IMR-90 (cell line): ENCODE results near the gene MRFAP1L1. TPM values are rescaled to one million over a fixed set of nuclear protein-coding genes. Genes with fewer than 3 reads are reported as not detected.
A peak's percentile ranks its signal among the peaks of the same experiment; 100 is the strongest.
"Not testable (repeated sequence)": the region's sequence is repeated elsewhere in the genome, so short reads cannot be mapped to it uniquely, and the experiment has no call there.

Experiments used
- ATAC-seq: fragments of 200-7000 bp; cut with Tn5 transposase; 2 replicates; pipeline ENCODE4 v1.9.1; 2020; ENCODE audit warnings: low read depth, mild to moderate bottlenecking, moderate library complexity
- BruUV-seq: library from RNA; stranded (reverse); fragments of 400-500 nt; replicated peaks from 2 replicates; lab custom pipeline; 2021; lab: Mats Ljungman, UMichigan
- CTCF ChIA-PET: fragments of 300-600 bp; formaldehyde crosslinking; extraction: SDS; loops from one replicate; lab custom pipeline; 2021; ENCODE audit warnings: antibody characterized with exemption; lab: Yijun Ruan, JAX
- POLR2A ChIA-PET: fragments of 300-600 bp; sonication (Branson Sonifier 250); formaldehyde crosslinking; loops from one replicate; lab custom pipeline; 2022; ENCODE audit warnings: antibody characterized with exemption; ENCODE audit not compliant: unreplicated experiment; lab: Charles Lee
- DNase-seq: peaks from one replicate; pipeline ENCODE4 v3.0.0; 2013
- H2AFZ ChIP-seq: replicated peaks from 2 replicates; pipeline ENCODE3; 2013; ENCODE audit warnings: low read length, mild to moderate bottlenecking; ENCODE audit not compliant: poor library complexity
- H2AK5ac ChIP-seq: 2 replicates; pipeline ENCODE4 v1.6.1; 2013; ENCODE audit warnings: low read depth, low read length, inconsistent platforms
- H2AK9ac ChIP-seq: replicated peaks from 2 replicates; pipeline ENCODE3; 2013; ENCODE audit warnings: mild to moderate bottlenecking, low read depth, low read length, moderate library complexity; ENCODE audit not compliant: poor library complexity
- H2BK120ac ChIP-seq: 2 replicates; pipeline ENCODE4 v1.6.1; 2013; ENCODE audit warnings: low read depth, low read length, inconsistent platforms
- H2BK15ac ChIP-seq: 3 replicates; pipeline ENCODE4 v1.6.1; 2013; ENCODE audit warnings: low read depth, low read length, inconsistent platforms
- H2BK20ac ChIP-seq: 2 replicates; pipeline ENCODE4 v1.6.1; 2013; ENCODE audit warnings: low read depth, mild to moderate bottlenecking, inconsistent platforms, low read length, moderate library complexity
- H2BK5ac ChIP-seq: 2 replicates; pipeline ENCODE4 v1.6.1; 2013; ENCODE audit warnings: mild to moderate bottlenecking, low read depth, low read length, inconsistent platforms; ENCODE audit not compliant: poor library complexity, severe bottlenecking
- H3K14ac ChIP-seq: replicated peaks from 2 replicates; pipeline ENCODE4 v1.6.1; 2013; ENCODE audit warnings: low read depth, low read length, inconsistent platforms
- H3K18ac ChIP-seq: 2 replicates; pipeline ENCODE4 v1.6.1; 2013; ENCODE audit warnings: low read depth, low read length, control low read depth
- H3K23ac ChIP-seq: 2 replicates; pipeline ENCODE4 v1.6.1; 2013; ENCODE audit warnings: low read depth, low read length, inconsistent platforms
- H3K27ac ChIP-seq: 2 replicates; pipeline ENCODE4 v1.5.1; 2013; ENCODE audit warnings: mild to moderate bottlenecking, control low read depth, low read length; ENCODE audit not compliant: insufficient read depth
- H3K27me3 ChIP-seq: 2 replicates; pipeline ENCODE4 v1.6.1; 2013; ENCODE audit warnings: low read length; ENCODE audit not compliant: control insufficient read depth, insufficient read depth
- H3K36me3 ChIP-seq: 2 replicates; pipeline ENCODE4 v1.6.1; 2013; ENCODE audit warnings: low read length, mixed read lengths; ENCODE audit not compliant: control insufficient read depth, insufficient read depth
- H3K4ac ChIP-seq: 2 replicates; pipeline ENCODE4 v1.6.1; 2013; ENCODE audit warnings: low read depth, low read length, inconsistent platforms
- H3K4me1 ChIP-seq: 2 replicates; pipeline ENCODE4 v1.6.1; 2013; ENCODE audit warnings: low read length, mixed read lengths; ENCODE audit not compliant: control insufficient read depth, insufficient read depth
- H3K4me2 ChIP-seq: 2 replicates; pipeline ENCODE4 v1.6.1; 2013; ENCODE audit warnings: low read depth, mild to moderate bottlenecking, control low read depth, low read length, moderate library complexity
- H3K4me3 ChIP-seq: 2 replicates; pipeline ENCODE4 v1.5.1; 2013; ENCODE audit warnings: low read depth, mild to moderate bottlenecking, control low read depth, low read length, moderate library complexity; ENCODE audit not compliant: insufficient read depth
- H3K56ac ChIP-seq: 2 replicates; pipeline ENCODE4 v1.6.1; 2013; ENCODE audit warnings: low read length, inconsistent platforms; ENCODE audit not compliant: insufficient read depth; ENCODE audit errors: extremely low read depth
- H3K79me1 ChIP-seq, 2 experiments: 2 replicates each; pipeline ENCODE4 v1.6.1; 2013; ENCODE audit warnings: low read length in 2 of 2, inconsistent platforms in 1 of 2, low read depth in 1 of 2
- H3K9ac ChIP-seq: 2 replicates; pipeline ENCODE4 v1.6.1; 2013; ENCODE audit warnings: low read depth, low read length, control low read depth
- H3K9me1 ChIP-seq: 2 replicates; pipeline ENCODE4 v1.6.1; 2013; ENCODE audit warnings: low read length, inconsistent platforms; ENCODE audit not compliant: insufficient read depth
- H3K9me3 ChIP-seq: 2 replicates; pipeline ENCODE4 v1.6.1; 2013; ENCODE audit warnings: low read length; ENCODE audit not compliant: control insufficient read depth, insufficient read depth
- H4K20me1 ChIP-seq: 2 replicates; pipeline ENCODE4 v1.6.1; 2013; ENCODE audit warnings: low read length, inconsistent platforms; ENCODE audit not compliant: insufficient read depth
- H4K5ac ChIP-seq: 2 replicates; pipeline ENCODE4 v1.6.1; 2013; ENCODE audit warnings: mild to moderate bottlenecking, low read depth, low read length, control low read depth
- H4K8ac ChIP-seq, 2 experiments: 2 replicates each; pipeline ENCODE4 v1.6.1; 2013; ENCODE audit warnings: low read depth in 2 of 2, low read length in 2 of 2, control low read depth in 1 of 2, inconsistent platforms in 1 of 2
- H4K91ac ChIP-seq: 2 replicates; pipeline ENCODE4 v1.6.1; 2013; ENCODE audit warnings: low read depth, low read length, inconsistent platforms; ENCODE audit not compliant: insufficient read depth
- WGBS, 2 experiments: methylation state at CpG; one replicate each; pipeline versions ENCODE4 v1.1.5 to v1.1.7; 2013; ENCODE audit warnings: missing lambda C conversion rate in 2 of 2; ENCODE audit not compliant: insufficient read length in 1 of 2; ENCODE audit errors: extremely low coverage in 2 of 2; 5-methylcytosine and 5-hydroxymethylcytosine counted together
- dilution Hi-C: fragments of 300-500 bp; cut with HindIII; formaldehyde crosslinking; loops from one replicate; pipeline ENCODE4 v1.14.3; 2018; ENCODE audit warnings: low sequenced_read_pairs; ENCODE audit not compliant: unreplicated experiment
- in situ Hi-C: fragments of 300-500 bp; cut with MboI; formaldehyde crosslinking; loops from 3 replicates; pipeline ENCODE4 v1.14.3; 2019; ENCODE audit warnings: low sequenced_read_pairs, inconsistent platforms, mixed read lengths
- intact Hi-C: fragments of 100-400 bp; cut with micrococcal nuclease; formaldehyde crosslinking; loops from 2 replicates; pipeline ENCODE4 v1.10.0; 2022
- polyA plus RNA-seq, 3 experiments: library from polyadenylated mRNA; depleted of rRNA; stranded (reverse); fragments of >200 nt; gene quantifications; 2 replicates each; pipeline ENCODE4 v1.2.3, GENCODE V29; 2012; ENCODE audit warnings: low replicate concordance in 1 of 3
- total RNA-seq: library from RNA; depleted of rRNA; stranded (reverse); fragments of >200 nt; gene quantifications from 2 replicates; pipeline ENCODE4 v1.2.3, GENCODE V29; 2012

Gene MRFAP1L1
- total and polyA plus RNA-seq, 2 of the 4 experiments (the other 2 are of a cell fraction), result 31.7 to 47.0 TPM

- H3K4me3 ChIP-seq, H3K9me3 ChIP-seq, DNase-seq, H3K79me1 ChIP-seq, H3K4me1 ChIP-seq, H3K27me3 ChIP-seq, H2BK20ac ChIP-seq, H3K23ac ChIP-seq, H4K5ac ChIP-seq, H4K8ac ChIP-seq, H3K56ac ChIP-seq, H3K36me3 ChIP-seq, H2AK9ac ChIP-seq, H3K4me2 ChIP-seq, H2BK120ac ChIP-seq, H3K4ac ChIP-seq, intact Hi-C loops, ATAC-seq, in situ Hi-C loops, POLR2A ChIA-PET, dilution Hi-C loops, H3K18ac ChIP-seq, H4K91ac ChIP-seq, H3K9ac ChIP-seq, BruUV-seq, H2BK15ac ChIP-seq, CTCF ChIA-PET, H3K27ac ChIP-seq, H4K20me1 ChIP-seq, H2AFZ ChIP-seq: not testable (repeated sequence)
- Histone ChIP-seq H3K9me1 (peaks cover 14% of the 10 kb centered on the region), H3K14ac (0 out of 2 replicates have a peak overlapping the region, but pooled peaks have one; percentile 8), H2AK5ac (peak overlapping the region; percentile 59; the same call in 1 of the 2 replicates), H2BK5ac (peak overlapping the region; percentile 76)
- WGBS, 2 experiments, result 93% methylated on average over 9 of the region's 16 CpGs; no CpG with 5 or more reads in 1 of the 2 experiments
Observed at GRCh38 chr4:6725427-6725961, 15.8 kb upstream of the MRFAP1L1 start.
